GM12892 (cell line): ENCODE results near the gene SLC36A1.

Experiments
- DNase-seq: peaks from one replicate; pipeline ENCODE4 v3.0.0; 2011; ENCODE audit not compliant: insufficient read length
- FAIRE-seq: peaks from 2 replicates; lab custom pipeline; 2011; peaks lifted over from hg19 to GRCh38; lab: Jason Lieb, UNC
- POLR2A ChIP-seq: IDR thresholded peaks from 2 replicates; pipeline ENCODE4 v1.6.1; 2011; ENCODE audit warnings: low read depth, low read length, control low read depth
- POLR2AphosphoS5 ChIP-seq: IDR thresholded peaks from 2 replicates; pipeline ENCODE4 v1.6.1; 2011; ENCODE audit warnings: low read depth, low read length, control low read depth
- TAF1 ChIP-seq: IDR thresholded peaks from 2 replicates; pipeline ENCODE4 v1.6.1; 2011; ENCODE audit warnings: low read depth, mild to moderate bottlenecking, control low read depth, low read length, borderline replicate concordance

The SLC36A1 gene

GRCh38 chr5:151427258-151427657 is 20.1 kb upstream of the SLC36A1 start:
- peak; percentile 53 for DNase-seq
- FAIRE-seq = peak; percentile 99
- TF ChIP-seq POLR2A (no peak), TAF1 (no peak), POLR2AphosphoS5 (no peak)

GRCh38 chr5:151430731-151431130 is 16.7 kb upstream of the SLC36A1 start:
- no peak for FAIRE-seq
- TF ChIP-seq POLR2A (no peak), TAF1 (no peak), POLR2AphosphoS5 (no peak)

GRCh38 chr5:151431666-151432065 is 15.7 kb upstream of the SLC36A1 start:
- TF ChIP-seq POLR2AphosphoS5 (no peak), TAF1 (no peak), POLR2A (no peak)
- FAIRE-seq (no peak), DNase-seq (no peak)

More at GRCh38 chr5:151430731-151431130, 16.7 kb upstream of the SLC36A1 start:
- no peak for DNase-seq

- DNase-seq (no peak), FAIRE-seq (no peak)
- TF ChIP-seq TAF1 (no peak), POLR2A (no peak), POLR2AphosphoS5 (no peak)
Measured at GRCh38 chr5:151432210-151432609, 15.2 kb upstream of the SLC36A1 start.

- DNase-seq (no peak), FAIRE-seq (no peak)
- TF ChIP-seq POLR2A (no peak), POLR2AphosphoS5 (no peak), TAF1 (no peak)
Measured at GRCh38 chr5:151434570-151435237, 12.7 kb upstream of the SLC36A1 start.

- FAIRE-seq (peak; percentile 86), DNase-seq (no peak)
- no peak for TF ChIP-seq TAF1
- no peak for TF ChIP-seq POLR2A
- no peak for TF ChIP-seq POLR2AphosphoS5
Measured at GRCh38 chr5:151448038-151448985, 909 bp downstream of the SLC36A1 start.

GRCh38 chr5:151449297-151449696 is 1.9 kb downstream of the SLC36A1 start:
- no peak for DNase-seq
- FAIRE-seq = no peak
- TF ChIP-seq POLR2AphosphoS5 (no peak), TAF1 (no peak), POLR2A (no peak)

- DNase-seq (no peak), FAIRE-seq (peak; percentile 50)
- TF ChIP-seq POLR2AphosphoS5 = no peak
- no peak for TF ChIP-seq POLR2A
- no peak for TF ChIP-seq TAF1
Measured at GRCh38 chr5:151449839-151450238, 2.4 kb downstream of the SLC36A1 start.

GRCh38 chr5:151450605-151451004 is 3.2 kb downstream of the SLC36A1 start:
- DNase-seq (no peak), FAIRE-seq (no peak)
- TF ChIP-seq POLR2AphosphoS5 = no peak
- no peak for TF ChIP-seq POLR2A
- TF ChIP-seq TAF1 = no peak

GRCh38 chr5:151451626-151452520 is 4.5 kb downstream of the SLC36A1 start:
- DNase-seq (peak; percentile 32), FAIRE-seq (peak; percentile 88)
- TF ChIP-seq POLR2AphosphoS5 (no peak), POLR2A (no peak), TAF1 (no peak)

- TF ChIP-seq POLR2A (no peak), TAF1 (no peak), POLR2AphosphoS5 (no peak)
- no peak for DNase-seq
- FAIRE-seq = no peak
Measured at GRCh38 chr5:151454166-151454565, 6.8 kb downstream of the SLC36A1 start.
